IgD-negative memory B cell (primary cell): Measurements from ENCODE around the gene PDSS1. TPM values are rescaled to one million over a fixed set of nuclear protein-coding genes. Genes with fewer than 3 reads are reported as not detected.
"Not testable (repeated sequence)": the region's sequence is repeated elsewhere in the genome, so short reads cannot be mapped to it uniquely, and the experiment has no call there.

Experiments used
- H3K27ac Mint-ChIP-seq, 3 donors: one replicate each; pipeline ENCODE4 v1.8.0; 2020 to 2022; ENCODE audit warnings: mild to moderate bottlenecking in 3 of 3, mixed read lengths in 3 of 3, moderate library complexity in 1 of 3
- H3K27me3 Mint-ChIP-seq: one replicate; pipeline ENCODE4 v1.8.0; 2021; ENCODE audit warnings: mixed read lengths
- H3K36me3 Mint-ChIP-seq: one replicate; pipeline ENCODE4 v1.8.0; 2020; ENCODE audit warnings: mild to moderate bottlenecking, mixed read lengths
- H3K4me1 Mint-ChIP-seq, 3 donors: one replicate each; pipeline ENCODE4 v1.8.0; 2020 to 2022; ENCODE audit warnings: mixed read lengths in 3 of 3, mild to moderate bottlenecking in 1 of 3
- H3K4me3 Mint-ChIP-seq, 4 donors: one replicate each; pipeline ENCODE4 v1.8.0; 2020 to 2022; ENCODE audit warnings: mild to moderate bottlenecking in 4 of 4, mixed read lengths in 4 of 4, moderate library complexity in 3 of 4
- H3K9me3 Mint-ChIP-seq, 3 donors: one replicate each; pipeline ENCODE4 v1.8.0; 2020 to 2021; ENCODE audit warnings: mixed read lengths in 3 of 3, mild to moderate bottlenecking in 1 of 3
- polyA plus RNA-seq: library from polyadenylated mRNA; unstranded; fragments of 300-500 nt; fragmentation: Illumina TruSeq; gene quantifications from one replicate; pipeline ENCODE4 v1.2.3, GENCODE V29; 2021

PDSS1 gene, protein sequence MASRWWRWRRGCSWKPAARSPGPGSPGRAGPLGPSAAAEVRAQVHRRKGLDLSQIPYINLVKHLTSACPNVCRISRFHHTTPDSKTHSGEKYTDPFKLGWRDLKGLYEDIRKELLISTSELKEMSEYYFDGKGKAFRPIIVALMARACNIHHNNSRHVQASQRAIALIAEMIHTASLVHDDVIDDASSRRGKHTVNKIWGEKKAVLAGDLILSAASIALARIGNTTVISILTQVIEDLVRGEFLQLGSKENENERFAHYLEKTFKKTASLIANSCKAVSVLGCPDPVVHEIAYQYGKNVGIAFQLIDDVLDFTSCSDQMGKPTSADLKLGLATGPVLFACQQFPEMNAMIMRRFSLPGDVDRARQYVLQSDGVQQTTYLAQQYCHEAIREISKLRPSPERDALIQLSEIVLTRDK
- 2.8 TPM for polyA plus RNA-seq

DNA sequence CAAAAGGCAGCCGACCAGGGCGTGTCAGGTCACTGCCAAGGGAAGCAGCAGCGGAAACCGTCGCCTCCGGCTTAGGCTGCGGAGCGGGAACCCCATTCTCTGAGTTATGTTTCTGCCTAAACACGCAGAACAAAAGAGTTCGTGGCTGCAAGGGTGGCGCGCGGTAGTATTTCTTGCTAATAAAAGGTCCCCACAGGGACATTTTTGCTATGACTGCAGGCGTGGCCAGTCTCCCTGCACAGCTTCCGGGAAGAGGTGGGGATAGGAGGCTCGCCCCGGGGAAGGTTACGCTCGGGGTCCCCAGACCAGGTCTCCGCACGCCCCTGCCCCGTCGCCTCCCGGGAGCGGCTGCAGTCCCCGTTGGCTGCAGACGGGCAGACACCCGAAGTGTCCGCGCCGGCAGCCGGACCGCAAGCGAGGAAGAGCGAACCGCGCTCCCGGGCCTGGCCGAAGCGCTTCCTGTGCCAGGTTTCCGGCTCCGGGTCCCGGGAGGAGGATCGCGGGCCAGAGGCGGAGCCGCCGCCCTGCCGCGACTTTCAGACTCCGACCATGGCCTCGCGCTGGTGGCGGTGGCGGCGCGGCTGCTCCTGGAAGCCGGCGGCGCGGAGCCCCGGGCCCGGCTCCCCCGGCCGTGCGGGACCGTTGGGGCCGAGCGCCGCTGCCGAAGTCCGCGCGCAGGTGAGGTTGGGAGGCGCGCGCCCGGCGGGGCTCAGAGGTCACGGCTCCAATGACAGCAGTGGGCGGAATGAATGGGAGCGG, at the start of gene PDSS1:
Gene PDSS1 (plus strand): TSS at position 539 of the 759 bp plus-strand sequence. CDS start 11 bp downstream, at position 550.
- Mint-ChIP-seq H3K4me3 (peak within 1 kb of the TSS; percentile 88 to 96 (median 94)), H3K36me3 (peaks cover 1% of the 10 kb centered on the region), H3K9me3 (no peaks in the 10 kb centered on the region)

DNA sequence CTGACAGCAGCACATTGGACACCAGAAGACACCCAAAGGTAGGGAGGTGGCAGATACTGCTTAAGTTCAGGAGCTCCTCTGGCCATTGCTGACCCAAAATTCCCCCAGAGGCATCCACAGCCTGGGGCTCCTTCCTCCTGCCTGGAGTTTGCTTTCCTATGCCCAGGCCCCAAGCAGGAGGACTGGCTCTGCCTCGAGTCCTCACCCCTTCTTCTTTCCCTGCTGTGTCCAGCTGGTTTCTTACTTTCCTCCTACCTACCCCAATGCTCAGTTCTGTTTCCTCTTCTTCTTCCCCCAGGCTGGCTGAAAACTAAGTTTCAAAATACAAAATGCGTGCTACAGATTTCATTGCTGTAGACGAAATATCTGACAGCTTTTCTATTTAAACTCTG, 49.3 kb upstream of the PDSS1 start:
- H3K27ac Mint-ChIP-seq, H3K27me3 Mint-ChIP-seq, H3K9me3 Mint-ChIP-seq, H3K4me3 Mint-ChIP-seq, H3K4me1 Mint-ChIP-seq, H3K36me3 Mint-ChIP-seq: not testable (repeated sequence)

More for the DNA sequence above, at the start of gene PDSS1:
- no peaks in the 10 kb centered on the region for H3K27me3 Mint-ChIP-seq
- peak within 1 kb of the TSS; percentile 68 to 94 (median 87) for H3K27ac Mint-ChIP-seq
- H3K4me1 Mint-ChIP-seq: peaks cover 12 to 19% (median 16%) of the 10 kb centered on the region in 3 donors

DNA sequence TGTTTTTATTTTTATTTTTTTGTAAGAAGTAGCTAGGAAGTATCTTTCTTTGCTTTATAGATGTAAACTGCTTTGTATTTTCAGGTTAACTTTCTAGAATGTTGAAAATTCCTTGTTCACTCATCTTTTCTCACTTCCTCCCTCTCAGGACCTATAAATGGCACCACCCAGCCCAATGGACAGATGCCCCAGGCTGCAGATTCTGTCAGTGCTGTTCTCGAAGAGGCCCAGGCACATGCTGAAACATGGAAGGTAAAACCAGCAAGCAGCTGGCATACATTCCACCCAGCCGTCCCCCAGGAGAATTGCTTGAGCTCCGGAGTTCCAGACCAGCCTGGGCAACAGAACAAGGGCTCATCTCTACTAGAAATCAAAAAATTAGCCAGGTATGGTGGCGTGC, 47.1 kb upstream of the PDSS1 start:
- H3K4me3 Mint-ChIP-seq: no peak overlapping the region
- peaks cover 9% of the 10 kb centered on the region for H3K27me3 Mint-ChIP-seq
- H3K4me1 Mint-ChIP-seq: no peaks in the 10 kb centered on the region
- no peaks in the 10 kb centered on the region for H3K36me3 Mint-ChIP-seq
- H3K9me3 Mint-ChIP-seq: no peaks in the 10 kb centered on the region
- no peak overlapping the region for H3K27ac Mint-ChIP-seq

DNA sequence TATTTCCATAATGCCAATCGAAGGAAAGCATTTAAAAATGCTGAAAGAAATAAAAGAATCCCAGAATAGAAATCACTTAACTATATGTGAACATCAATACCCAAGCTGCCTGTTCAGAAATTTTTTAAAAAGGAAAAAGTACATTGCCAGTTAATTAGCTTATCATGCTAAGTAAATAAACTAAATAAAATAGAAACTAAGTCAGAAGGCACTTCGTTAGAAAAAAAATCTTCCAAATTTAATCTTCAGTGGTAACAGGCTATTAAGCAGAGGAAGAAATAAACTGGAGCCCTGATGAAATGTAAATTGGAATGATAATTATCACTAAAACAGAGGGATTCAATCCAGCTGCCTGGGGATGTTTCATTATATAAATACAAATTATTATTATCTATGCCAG, 46.0 kb upstream of the PDSS1 start:
- not testable (repeated sequence) for H3K9me3 Mint-ChIP-seq, H3K27ac Mint-ChIP-seq

DNA sequence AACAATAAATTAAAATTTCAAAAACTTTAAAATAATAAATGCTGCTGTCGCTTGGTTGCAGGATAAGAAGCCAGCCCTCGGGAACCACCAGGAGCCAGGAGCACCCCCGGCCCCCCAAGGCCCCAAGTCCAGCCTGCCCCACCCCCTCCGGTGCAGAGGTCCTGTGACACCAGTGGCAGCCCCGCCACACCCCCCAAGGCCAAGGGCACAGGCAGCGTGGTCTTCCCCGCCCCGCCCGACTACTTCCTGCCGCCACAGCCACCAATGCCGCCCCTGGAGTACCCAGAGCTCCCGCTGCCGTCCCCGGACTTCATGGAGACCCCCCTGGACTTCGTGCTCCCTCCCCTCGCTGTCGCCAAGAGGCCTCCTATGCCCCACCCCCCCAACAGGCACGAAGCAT, 44.5 kb upstream of the PDSS1 start:
- Mint-ChIP-seq H3K9me3 (peaks cover 0 to 5% (median 2%) of the 10 kb centered on the region in 3 donors), H3K36me3 (peaks cover 2% of the 10 kb centered on the region), H3K4me3 (no peak overlapping the region), H3K27me3 (peaks cover 6% of the 10 kb centered on the region), H3K4me1 (no peaks in the 10 kb centered on the region), H3K27ac (no peak overlapping the region)

More for the DNA sequence above, 46.0 kb upstream of the PDSS1 start:
- not testable (repeated sequence) for H3K4me1 Mint-ChIP-seq, H3K36me3 Mint-ChIP-seq, H3K27me3 Mint-ChIP-seq, H3K4me3 Mint-ChIP-seq

DNA sequence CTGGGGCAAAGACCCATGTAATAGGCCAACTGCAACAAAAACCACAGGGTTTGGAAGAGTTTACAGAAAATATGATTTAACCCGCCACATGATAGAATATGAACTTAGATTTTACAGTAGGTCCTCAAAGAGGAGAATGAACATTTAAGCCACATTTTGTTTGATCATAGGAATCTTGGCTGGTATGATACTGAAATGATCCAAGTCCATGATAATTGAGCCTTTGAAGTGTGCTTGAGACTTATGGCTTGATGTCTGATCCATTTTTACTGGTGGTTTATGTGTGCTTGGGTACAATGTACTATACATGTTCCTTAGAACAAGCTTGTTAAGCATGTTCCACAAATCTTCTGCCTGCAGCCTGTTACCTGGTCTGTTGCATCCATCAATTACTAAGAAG, 41.8 kb upstream of the PDSS1 start:
- Mint-ChIP-seq H3K27me3 (peaks cover 5% of the 10 kb centered on the region), H3K4me3 (no peak overlapping the region), H3K27ac (peak overlapping the region in 1 of 3 donors; percentile 39), H3K36me3 (peaks cover 5% of the 10 kb centered on the region), H3K9me3 (peaks cover 0 to 9% (median 6%) of the 10 kb centered on the region in 3 donors), H3K4me1 (no peaks in the 10 kb centered on the region)

DNA sequence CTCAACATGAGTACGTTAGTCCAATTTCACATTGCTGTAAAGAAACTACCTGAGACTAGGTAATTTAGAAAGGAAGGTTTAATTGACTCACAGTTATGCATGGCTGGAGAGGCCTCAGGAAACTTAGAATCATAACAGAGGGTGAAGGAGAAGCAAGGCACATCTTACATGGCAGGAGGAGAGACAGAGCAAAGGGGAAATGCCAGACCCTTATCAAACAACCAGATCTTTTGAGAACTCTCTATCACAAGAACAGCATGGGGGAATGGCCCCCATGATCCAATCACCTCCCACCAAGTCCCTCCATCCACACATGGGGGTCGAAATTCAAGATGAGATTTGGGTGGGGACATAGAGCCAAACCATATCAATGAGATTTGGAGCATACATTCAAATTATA, 34.6 kb upstream of the PDSS1 start:
- H3K27ac Mint-ChIP-seq: no peak overlapping the region
- peaks cover 5% of the 10 kb centered on the region for H3K27me3 Mint-ChIP-seq
- no peaks in the 10 kb centered on the region for H3K4me1 Mint-ChIP-seq
- H3K4me3 Mint-ChIP-seq: no peak overlapping the region
- peaks cover 0 to 16% (median 5%) of the 10 kb centered on the region in 3 donors for H3K9me3 Mint-ChIP-seq
- H3K36me3 Mint-ChIP-seq: peaks cover 10% of the 10 kb centered on the region

DNA sequence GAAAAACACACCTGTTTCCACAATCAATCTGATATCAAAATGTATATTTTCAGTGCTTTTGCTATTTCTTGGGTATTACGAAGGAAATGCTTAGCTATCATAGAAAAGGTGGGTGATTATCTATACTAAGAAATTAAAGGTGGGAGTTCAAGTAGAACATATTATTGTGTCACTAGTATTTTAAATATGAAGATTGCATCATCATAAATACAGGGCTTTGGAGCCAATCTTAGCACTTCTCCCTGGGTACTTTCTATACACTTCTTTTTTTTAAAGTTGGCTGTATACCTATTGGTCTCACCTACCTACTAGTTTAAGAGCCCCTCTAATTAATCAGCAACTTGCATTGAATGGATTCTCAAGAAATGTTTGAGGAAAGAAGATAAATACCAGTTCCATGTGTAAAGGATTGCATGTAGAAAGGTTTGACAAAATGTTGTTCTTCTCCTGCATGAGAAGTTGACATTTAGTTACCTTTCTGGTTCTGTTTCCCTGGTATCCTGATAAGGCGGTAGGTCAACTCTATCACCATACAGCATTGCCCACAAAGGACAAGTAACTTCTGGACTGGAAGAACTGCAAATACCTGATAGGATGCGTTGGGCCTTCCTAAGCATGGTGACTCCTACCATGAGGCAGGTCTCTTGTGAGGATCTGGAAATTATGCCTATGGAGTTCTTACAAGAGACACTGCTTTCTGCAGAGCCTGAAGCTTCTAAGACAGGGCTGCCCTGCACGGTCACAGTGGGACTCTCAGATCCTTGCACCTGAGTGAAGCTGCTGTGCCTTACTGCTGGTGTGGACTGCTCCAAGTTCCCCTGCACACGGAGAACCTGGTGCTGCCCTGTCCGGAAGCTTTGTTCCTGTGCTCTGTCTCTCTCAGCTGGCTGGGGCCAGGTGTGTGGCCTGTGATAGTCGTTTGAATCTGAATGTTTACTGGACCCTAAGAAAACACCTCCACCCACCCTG, 32.1 kb upstream of the PDSS1 start:
- H3K4me3 Mint-ChIP-seq: no peak overlapping the region
- H3K27me3 Mint-ChIP-seq: peaks cover 4% of the 10 kb centered on the region
- H3K27ac Mint-ChIP-seq: no peak overlapping the region
- peaks cover 6% of the 10 kb centered on the region for H3K36me3 Mint-ChIP-seq
- H3K4me1 Mint-ChIP-seq: no peaks in the 10 kb centered on the region
- peaks cover 0 to 7% (median 3%) of the 10 kb centered on the region in 3 donors for H3K9me3 Mint-ChIP-seq

DNA sequence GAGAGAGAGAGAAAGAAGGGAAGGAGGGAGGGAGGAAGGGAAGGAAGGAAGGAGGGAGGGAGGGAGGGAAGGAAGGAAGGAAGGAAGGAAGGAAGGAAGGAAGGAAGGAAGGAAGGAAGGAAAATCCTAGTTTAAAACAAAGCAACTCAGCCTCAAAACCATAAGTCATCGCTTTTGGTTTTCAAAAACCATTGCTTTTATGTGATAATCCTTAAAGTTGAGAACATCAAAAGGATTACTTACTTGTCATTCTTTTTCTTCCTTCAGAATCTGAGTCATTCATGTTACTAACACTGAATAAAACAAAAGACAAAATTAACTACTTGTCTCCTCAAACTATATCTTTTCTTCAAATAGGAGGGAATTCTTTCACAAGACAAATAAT, 21.6 kb upstream of the PDSS1 start:
- no peak overlapping the region for H3K4me3 Mint-ChIP-seq
- peaks cover 0 to 3% (median 0%) of the 10 kb centered on the region in 3 donors for H3K4me1 Mint-ChIP-seq

DNA sequence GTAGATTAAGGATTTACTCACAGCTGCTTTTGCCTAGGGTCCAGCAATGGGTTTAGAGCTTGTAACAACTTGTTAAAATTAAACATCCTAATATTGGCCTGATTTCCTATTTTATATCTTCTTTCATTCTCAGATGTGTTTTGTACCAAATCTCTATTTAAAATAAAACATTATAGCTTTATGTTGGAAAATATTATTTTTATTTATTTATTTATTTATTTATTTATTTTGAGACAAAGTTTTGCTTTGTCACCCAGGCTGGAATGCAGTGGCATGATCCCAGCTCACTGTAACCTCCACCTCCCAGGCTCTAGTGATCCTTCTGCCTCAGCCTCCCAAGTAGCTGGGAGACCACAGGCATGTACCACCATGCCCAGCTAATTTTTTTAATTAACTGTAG, 17.9 kb upstream of the PDSS1 start:
- no peak overlapping the region for H3K27ac Mint-ChIP-seq
- no peaks in the 10 kb centered on the region for H3K9me3 Mint-ChIP-seq
- H3K4me3 Mint-ChIP-seq: no peak overlapping the region
- H3K36me3 Mint-ChIP-seq: no peaks in the 10 kb centered on the region
- H3K27me3 Mint-ChIP-seq: no peaks in the 10 kb centered on the region
- H3K4me1 Mint-ChIP-seq: peaks cover 0 to 3% (median under 1%) of the 10 kb centered on the region in 3 donors

More for the DNA sequence above, 21.6 kb upstream of the PDSS1 start:
- Mint-ChIP-seq H3K27me3 (no peaks in the 10 kb centered on the region), H3K27ac (no peak overlapping the region), H3K9me3 (no peaks in the 10 kb centered on the region), H3K36me3 (no peaks in the 10 kb centered on the region)

DNA sequence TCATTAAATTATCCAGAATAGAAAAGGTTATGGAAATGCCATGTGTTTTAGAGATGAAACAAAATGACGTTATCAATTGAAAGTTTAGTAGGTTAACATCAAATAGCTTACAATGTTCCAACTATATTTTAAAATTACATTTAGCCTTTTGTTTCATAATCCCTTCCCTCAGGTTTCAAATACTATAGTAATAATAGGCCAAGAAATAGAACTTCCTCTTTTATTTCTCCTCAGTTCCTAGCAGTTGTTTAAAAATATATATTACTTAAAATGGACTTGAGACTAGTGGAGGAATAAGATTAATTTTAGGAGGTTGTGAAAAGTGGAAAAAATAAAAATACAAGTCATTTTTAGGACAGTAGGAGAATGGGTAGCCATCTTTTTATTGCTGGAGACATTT, 16.4 kb upstream of the PDSS1 start:
- Mint-ChIP-seq H3K4me3 (no peak overlapping the region), H3K27ac (no peak overlapping the region), H3K36me3 (no peaks in the 10 kb centered on the region), H3K9me3 (no peaks in the 10 kb centered on the region), H3K27me3 (no peaks in the 10 kb centered on the region), H3K4me1 (peaks cover 0 to 5% (median 4%) of the 10 kb centered on the region in 3 donors)

DNA sequence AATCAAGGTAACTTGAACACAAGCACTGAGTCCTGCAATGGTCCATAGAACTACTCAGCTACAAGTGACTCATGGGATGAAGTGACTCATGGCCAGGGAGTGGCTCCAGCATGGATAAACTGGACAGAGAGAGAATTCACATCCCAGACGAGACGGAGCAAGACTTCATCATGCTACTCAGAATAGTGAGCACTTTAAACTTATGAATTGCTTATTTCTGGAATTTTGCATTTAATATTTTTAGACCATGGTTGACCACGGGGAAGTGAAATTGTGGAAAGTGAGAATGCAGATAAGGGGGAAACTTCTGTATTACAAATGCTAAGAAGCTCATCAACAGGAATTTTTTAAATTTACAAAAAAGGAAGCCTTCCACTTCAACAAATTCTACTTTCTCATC, 15.5 kb upstream of the PDSS1 start:
- not testable (repeated sequence) for H3K4me3 Mint-ChIP-seq, H3K36me3 Mint-ChIP-seq, H3K4me1 Mint-ChIP-seq, H3K9me3 Mint-ChIP-seq, H3K27me3 Mint-ChIP-seq, H3K27ac Mint-ChIP-seq

DNA sequence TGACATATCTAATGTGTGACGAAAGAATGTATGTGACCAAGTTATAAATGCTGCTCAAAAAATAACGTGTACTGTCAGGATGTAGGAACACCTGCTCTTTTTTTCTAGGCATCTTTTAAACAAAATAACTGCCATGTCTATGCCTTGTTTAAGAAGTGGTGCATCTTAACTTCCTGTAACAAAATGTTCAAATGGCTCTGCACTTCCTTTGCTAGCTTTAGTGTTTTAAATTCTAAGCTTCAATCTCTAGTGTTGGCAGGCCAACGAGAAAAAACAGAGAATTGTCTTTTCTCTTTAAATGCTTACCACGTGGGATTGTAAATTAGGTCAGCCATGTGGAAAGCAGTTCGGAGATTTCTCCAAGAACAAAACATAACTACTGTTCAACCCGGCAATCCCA, 14.6 kb upstream of the PDSS1 start:
- Mint-ChIP-seq H3K9me3 (no peaks in the 10 kb centered on the region), H3K36me3 (no peaks in the 10 kb centered on the region), H3K4me1 (peaks cover 0 to 5% (median 4%) of the 10 kb centered on the region in 3 donors), H3K27ac (no peak overlapping the region), H3K4me3 (no peak overlapping the region), H3K27me3 (peaks cover 4% of the 10 kb centered on the region)

DNA sequence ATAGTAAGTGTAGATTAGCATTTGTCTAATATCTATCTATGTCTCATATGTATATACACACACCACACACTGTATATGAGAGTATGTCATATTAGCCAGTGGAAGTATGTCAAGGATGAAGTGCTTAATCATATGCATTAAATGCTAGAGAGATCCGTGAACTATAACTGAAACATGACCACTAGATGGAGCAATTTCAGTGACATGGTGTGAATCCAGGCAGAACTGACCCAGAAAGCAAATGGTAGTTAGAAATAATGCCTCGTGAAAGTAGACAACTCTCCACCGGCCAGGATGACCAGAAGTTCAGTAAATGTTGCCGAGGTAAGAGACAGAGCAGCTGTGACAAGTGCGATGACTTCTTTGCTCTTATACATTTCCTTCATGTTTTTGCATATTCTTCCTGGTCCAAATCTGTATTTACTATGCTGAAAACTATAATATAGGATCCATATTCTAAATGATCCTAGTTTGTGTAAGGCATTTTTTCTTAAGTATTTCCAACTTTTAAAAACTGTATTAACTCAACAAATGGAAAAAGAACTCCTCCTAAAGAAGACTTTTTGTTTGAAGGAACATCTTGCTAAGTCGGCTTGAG, 12.7 kb upstream of the PDSS1 start:
- H3K4me3 Mint-ChIP-seq, H3K4me1 Mint-ChIP-seq, H3K36me3 Mint-ChIP-seq, H3K9me3 Mint-ChIP-seq, H3K27me3 Mint-ChIP-seq, H3K27ac Mint-ChIP-seq: not testable (repeated sequence)
